SK-N-SH treated with all-trans-retinoic acid at 6 μM for 48 hours (cell line): ENCODE results near the gene FHOD3.

Experiments
- GLIS3 ChIP-seq: fragments of 250-450 bp; sonication (Bioruptor Pico); IDR thresholded peaks from 2 replicates; pipeline ENCODE4 v1.5.0; 2020; ENCODE audit warnings: mild to moderate bottlenecking, moderate library complexity
- ISL1 ChIP-seq: fragments of 250-450 bp; sonication (Bioruptor Pico); IDR thresholded peaks from 2 replicates; pipeline ENCODE4 v2.1.2; 2022; ENCODE audit warnings: mild to moderate bottlenecking, moderate library complexity
- PPARA ChIP-seq: fragments of 250-450 bp; sonication (Bioruptor Pico); IDR thresholded peaks from 2 replicates; pipeline ENCODE4 v1.5.0; 2020; ENCODE audit warnings: mild to moderate bottlenecking, borderline replicate concordance
- RARB ChIP-seq: fragments of 250-450 bp; sonication (Bioruptor Pico); IDR thresholded peaks from 2 replicates; pipeline ENCODE4 v1.8.0; 2021; ENCODE audit warnings: mild to moderate bottlenecking, moderate library complexity
- TCF4 ChIP-seq: fragments of 250-450 bp; sonication (Bioruptor Pico); IDR thresholded peaks from 2 replicates; pipeline ENCODE4 v1.8.0; 2021; ENCODE audit warnings: mild to moderate bottlenecking, moderate library complexity, borderline replicate concordance
- TOX ChIP-seq: fragments of 250-450 bp; sonication (Bioruptor Pico); IDR thresholded peaks from 2 replicates; pipeline ENCODE4 v1.8.0; 2021; ENCODE audit warnings: mild to moderate bottlenecking, moderate library complexity, borderline replicate concordance
- ZFP3 ChIP-seq: fragments of 250-450 bp; sonication (Bioruptor Pico); IDR thresholded peaks from 2 replicates; pipeline ENCODE4 v1.5.0; 2020; ENCODE audit warnings: mild to moderate bottlenecking, moderate library complexity
- ZFP30 ChIP-seq: fragments of 450-650 bp; formaldehyde crosslinking; IDR thresholded peaks from 2 replicates; pipeline ENCODE4 v1.5.0; 2022; ENCODE audit warnings: mild to moderate bottlenecking, moderate library complexity
- ZNF70 ChIP-seq: fragments of 450-650 bp; formaldehyde crosslinking; IDR thresholded peaks from 2 replicates; pipeline ENCODE4 v1.5.0; 2020; ENCODE audit warnings: mild to moderate bottlenecking, moderate library complexity
- TF ChIP-seq, protein P1 (sequence below): fragments of 250-450 bp; sonication (Bioruptor Pico); IDR thresholded peaks from 2 replicates; pipeline ENCODE4 v1.8.0; 2020; ENCODE audit warnings: mild to moderate bottlenecking, moderate library complexity, borderline replicate concordance

DNA sequence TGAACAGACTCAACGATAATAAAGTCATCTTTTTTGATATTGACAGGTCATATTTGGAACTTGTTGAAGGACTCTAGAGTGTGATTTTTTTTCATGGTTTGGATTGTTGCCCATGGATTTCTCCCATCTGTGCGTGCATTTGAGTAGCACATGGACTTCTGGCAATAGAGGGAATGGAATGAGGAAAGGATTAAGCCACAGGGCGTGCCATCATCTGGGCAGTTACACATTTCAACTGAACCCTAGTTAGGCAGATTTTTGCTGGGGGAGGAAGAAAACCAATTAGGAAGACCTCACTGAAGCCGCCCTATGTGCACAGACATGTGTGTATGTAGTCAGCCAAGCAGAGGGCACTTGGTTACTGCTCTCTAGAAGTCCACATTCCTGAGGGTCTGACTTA lies 458.7 kb downstream of the FHOD3 start:
- TF ChIP-seq, protein P1, sequence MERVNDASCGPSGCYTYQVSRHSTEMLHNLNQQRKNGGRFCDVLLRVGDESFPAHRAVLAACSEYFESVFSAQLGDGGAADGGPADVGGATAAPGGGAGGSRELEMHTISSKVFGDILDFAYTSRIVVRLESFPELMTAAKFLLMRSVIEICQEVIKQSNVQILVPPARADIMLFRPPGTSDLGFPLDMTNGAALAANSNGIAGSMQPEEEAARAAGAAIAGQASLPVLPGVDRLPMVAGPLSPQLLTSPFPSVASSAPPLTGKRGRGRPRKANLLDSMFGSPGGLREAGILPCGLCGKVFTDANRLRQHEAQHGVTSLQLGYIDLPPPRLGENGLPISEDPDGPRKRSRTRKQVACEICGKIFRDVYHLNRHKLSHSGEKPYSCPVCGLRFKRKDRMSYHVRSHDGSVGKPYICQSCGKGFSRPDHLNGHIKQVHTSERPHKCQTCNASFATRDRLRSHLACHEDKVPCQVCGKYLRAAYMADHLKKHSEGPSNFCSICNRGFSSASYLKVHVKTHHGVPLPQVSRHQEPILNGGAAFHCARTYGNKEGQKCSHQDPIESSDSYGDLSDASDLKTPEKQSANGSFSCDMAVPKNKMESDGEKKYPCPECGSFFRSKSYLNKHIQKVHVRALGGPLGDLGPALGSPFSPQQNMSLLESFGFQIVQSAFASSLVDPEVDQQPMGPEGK = no peak
- TF ChIP-seq TOX (CRISPR knock-in tag) (no peak), RARB (CRISPR knock-in tag) (no peak), GLIS3 (CRISPR knock-in tag) (no peak), ZNF70 (CRISPR knock-in tag) (no peak), TCF4 (CRISPR knock-in tag) (no peak), ZFP30 (CRISPR knock-in tag) (no peak), ISL1 (CRISPR knock-in tag) (no peak), PPARA (CRISPR knock-in tag) (no peak), ZFP3 (CRISPR knock-in tag) (no peak)
